Activated T-cell treated with anti-CD3 and anti-CD28 coated beads, Interleukin-2, amount 50 U/mL, for 48 hours (primary cell): ENCODE data around the gene SLC16A4.

ENCODE experiments used
- DNase-seq, 2 experiments: peaks; one replicate each; pipeline ENCODE4 v3.0.0-alpha.2; 2020

Gene SLC16A4

DNA sequence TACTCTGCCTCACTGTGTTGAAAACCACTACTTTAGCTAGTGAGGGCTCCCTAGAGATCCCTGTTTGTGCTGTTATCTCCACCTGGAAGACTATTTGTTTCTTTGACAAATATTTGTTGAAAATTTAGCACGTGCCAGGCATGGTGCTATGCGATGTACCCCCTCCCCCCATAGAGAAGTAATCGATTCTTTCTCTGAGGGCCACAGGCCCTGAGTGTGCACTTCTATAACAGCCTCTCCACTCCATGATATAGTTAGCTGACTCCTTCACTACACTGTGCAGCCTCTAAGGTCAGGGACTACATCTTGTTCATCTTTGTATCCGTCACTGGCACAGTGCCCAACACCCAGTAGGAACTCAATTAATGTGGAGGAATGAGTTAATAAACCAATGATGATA, 69.0 kb downstream of the SLC16A4 start:
- DNase-seq = no peak

DNA sequence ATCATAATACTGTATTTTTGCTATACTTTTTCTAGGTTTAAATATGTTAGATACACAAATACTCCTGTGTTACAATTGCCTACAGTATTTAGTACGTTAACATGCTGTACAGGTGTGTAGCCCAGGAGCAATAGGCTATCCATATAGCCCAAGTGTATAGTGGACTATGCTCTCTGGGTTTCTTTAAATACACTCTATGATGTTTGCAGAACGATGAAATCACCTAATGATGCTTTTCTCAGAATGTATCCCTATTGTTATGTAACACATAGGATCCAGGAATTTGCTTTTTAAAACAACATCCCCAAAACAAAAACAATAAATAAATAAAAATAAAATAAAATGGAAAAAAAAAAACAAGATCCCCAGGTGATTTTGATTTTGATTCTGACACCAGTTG, 69.8 kb downstream of the SLC16A4 start:
- no peak for DNase-seq

DNA sequence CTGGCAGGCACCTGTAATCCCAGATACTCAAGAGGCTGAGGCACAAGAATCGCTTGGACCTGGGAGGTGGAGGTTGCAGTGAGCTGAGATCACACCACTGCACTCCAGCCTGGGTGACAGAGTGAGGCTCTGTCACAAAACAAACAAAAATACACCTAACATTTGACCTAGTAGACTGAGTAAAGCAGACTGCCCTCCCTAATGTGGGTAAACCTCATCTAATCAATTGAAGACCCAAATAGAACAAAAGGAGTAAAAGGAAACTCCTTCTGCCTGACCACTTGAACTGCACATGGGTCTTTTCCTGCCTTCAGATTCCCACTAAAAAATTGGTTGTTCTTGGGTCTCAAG, 70.7 kb downstream of the SLC16A4 start:
- DNase-seq = no peak

DNA sequence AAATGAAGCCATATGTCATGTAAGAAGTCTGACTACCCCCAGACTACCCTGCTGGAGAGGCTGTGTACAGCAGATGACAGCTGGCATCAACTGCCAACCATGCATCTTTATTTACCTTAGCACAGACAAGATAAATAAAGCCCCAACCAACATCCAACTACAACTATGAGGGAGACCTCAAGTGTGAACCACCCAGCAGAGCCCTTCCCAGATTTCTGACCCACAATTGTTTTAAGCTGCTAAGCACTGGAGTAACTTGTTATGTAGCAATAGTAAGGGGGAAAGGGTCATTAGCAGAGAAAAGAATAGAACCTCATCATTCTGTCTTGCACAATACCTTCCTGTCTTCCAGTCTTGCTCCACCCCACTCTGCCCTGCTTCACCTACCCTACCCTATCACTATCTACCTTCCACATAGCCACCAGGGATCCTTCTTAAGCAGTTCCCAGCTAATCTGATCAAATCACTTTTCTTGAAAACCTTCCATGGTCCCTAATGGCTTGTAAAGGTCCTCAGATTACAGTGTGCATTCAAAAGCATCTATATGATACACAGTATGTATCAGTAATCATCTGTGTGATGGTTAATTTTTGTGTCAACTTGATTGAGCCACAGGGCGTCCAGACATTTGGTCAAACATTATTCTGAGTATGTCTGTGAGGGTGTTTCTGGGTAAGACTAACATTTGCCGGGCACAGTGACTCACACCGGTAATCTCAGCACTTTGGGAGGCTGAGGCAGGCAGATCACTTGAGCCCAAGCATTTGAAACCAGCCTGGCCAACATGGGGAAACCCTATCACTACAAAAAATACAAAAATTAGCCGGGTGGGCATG, 71.3 kb downstream of the SLC16A4 start:
- DNase-seq = no peak

DNA sequence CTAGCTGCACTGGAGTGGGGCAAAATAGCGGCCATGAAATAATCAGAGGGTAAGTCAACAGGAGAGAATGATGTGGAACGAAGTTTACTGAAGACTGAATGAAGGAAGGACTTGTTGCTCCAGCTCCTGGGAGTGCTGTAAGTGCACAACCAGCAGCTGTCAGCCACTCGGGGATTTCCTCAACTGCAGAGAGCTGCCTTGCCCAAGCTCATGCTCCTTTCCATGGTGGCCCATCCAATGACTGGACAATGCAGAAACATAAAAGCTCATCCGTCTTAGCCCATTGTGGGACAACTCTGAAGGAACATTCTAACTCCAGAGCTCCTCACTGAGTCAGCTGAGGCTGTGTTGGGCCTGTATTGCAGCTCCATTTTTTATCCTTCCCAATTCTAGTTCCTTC, 72.8 kb downstream of the SLC16A4 start:
- no peak for DNase-seq

DNA sequence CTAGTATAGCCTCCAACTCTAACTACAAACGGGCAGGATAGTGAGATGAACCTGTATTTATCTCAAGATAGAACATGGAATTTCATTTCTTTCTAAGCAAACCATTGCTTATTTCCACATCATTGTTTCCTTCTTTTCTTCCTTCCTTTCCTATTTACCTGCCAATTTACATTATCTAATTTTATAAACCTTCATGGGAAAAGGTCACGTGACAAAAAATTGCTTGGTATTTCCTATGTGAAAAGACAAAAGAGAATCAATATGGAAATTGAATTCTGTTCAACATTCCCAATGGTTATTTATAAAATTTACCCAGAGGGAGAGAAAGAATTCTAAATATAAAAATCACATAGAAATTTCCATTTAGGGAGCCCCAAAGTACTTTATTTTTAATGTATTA, 74.1 kb downstream of the SLC16A4 start:
- no peak for DNase-seq
